A549 (cell line): ENCODE data around the gene CAMK1G. TPM values are rescaled to one million over a fixed set of nuclear protein-coding genes. Genes with fewer than 3 reads are reported as not detected.

Experiments used
- ATAC-seq, 2 experiments: fragments of 200-7000 bp in 1 of 2; fragments of >200 bp in 1 of 2; cut with Nextera tagmentation in 1 of 2; cut with Tn5 transposase in 1 of 2; 3 replicates each; pipeline versions ENCODE4 v1.8.0 to v1.9.1; 2018 to 2020; ENCODE audit warnings: mild to moderate bottlenecking in 1 of 2, moderate library complexity in 1 of 2
- CTCF ChIA-PET: fragments of 300-600 bp; sonication (Branson Sonifier 250); formaldehyde crosslinking; extraction: SDS; loops from one replicate; lab custom pipeline; 2021; ENCODE audit warnings: antibody characterized with exemption, inconsistent platforms; lab: Yijun Ruan, JAX
- POLR2A ChIA-PET: fragments of 350-600 bp; formaldehyde crosslinking; extraction: SDS; loops from one replicate; lab custom pipeline; 2021; ENCODE audit warnings: antibody characterized with exemption, inconsistent platforms; lab: Yijun Ruan, JAX
- DNase-seq, 2 experiments: peaks; one replicate each; pipeline versions ENCODE4 v3.0.0 to v3.0.0-alpha.2; 2011 to 2016; ENCODE audit warnings: low read depth in 1 of 2, low spot score in 1 of 2
- FAIRE-seq: peaks from 2 replicates; lab custom pipeline; 2011; peaks lifted over from hg19 to GRCh38; lab: Jason Lieb, UNC
- H3K27ac ChIP-seq, 2 experiments: fragments of >200 bp; sonication (Bioruptor Twin); formaldehyde crosslinking; 3 replicates each; pipeline ENCODE4 v1.5.1; 2016 to 2017
- H3K4me1 ChIP-seq: fragments of >200 bp; sonication (Bioruptor Twin); formaldehyde crosslinking; 3 replicates; pipeline ENCODE4 v1.6.1; 2016
- H3K4me2 ChIP-seq: fragments of >200 bp; sonication (Bioruptor Twin); formaldehyde crosslinking; 3 replicates; pipeline ENCODE4 v1.6.1; 2016
- H3K4me3 ChIP-seq: fragments of >200 bp; sonication (Bioruptor Twin); formaldehyde crosslinking; 3 replicates; pipeline ENCODE4 v1.5.1; 2016
- H3K9me3 ChIP-seq: fragments of >200 bp; sonication (Bioruptor Twin); formaldehyde crosslinking; 3 replicates; pipeline ENCODE4 v1.6.1; 2016
- BCL3 ChIP-seq: fragments of >200 bp; sonication (Bioruptor Twin); formaldehyde crosslinking; IDR thresholded peaks from 3 replicates; pipeline ENCODE4 v1.6.1; 2016
- E2F6 ChIP-seq: IDR thresholded peaks from 2 replicates; pipeline ENCODE4 v1.6.1; 2012; ENCODE audit warnings: low read depth, borderline replicate concordance
- EHMT2 ChIP-seq: fragments of 200-600 bp; sonication (generic); IDR thresholded peaks from 2 replicates; pipeline ENCODE4 v1.6.1; 2016; ENCODE audit warnings: antibody characterized with exemption, low read depth, mild to moderate bottlenecking, moderate library complexity
- ESRRA ChIP-seq: fragments of 150-350 bp; IDR thresholded peaks from 2 replicates; pipeline ENCODE4 v1.6.1; 2014; ENCODE audit warnings: mild to moderate bottlenecking, low read length, borderline replicate concordance
- FOSL2 ChIP-seq, 2 experiments: fragments of 450-650 bp in 1 of 2; fragments of >200 bp in 1 of 2; sonication (Bioruptor Twin) in 1 of 2; formaldehyde crosslinking; IDR thresholded peaks; 2 replicates each; pipeline versions ENCODE4 v1.5.0 to v1.6.1; 2016 to 2020; ENCODE audit warnings: mild to moderate bottlenecking in 1 of 2, moderate library complexity in 1 of 2
- GATA3 ChIP-seq: IDR thresholded peaks from 2 replicates; pipeline ENCODE4 v1.6.1; 2012; ENCODE audit warnings: borderline replicate concordance
- HOXA7 ChIP-seq: fragments of 250-450 bp; sonication (Bioruptor Pico); IDR thresholded peaks from 2 replicates; pipeline ENCODE4 v1.5.0; 2020; ENCODE audit warnings: mild to moderate bottlenecking, moderate library complexity
- HOXB13 ChIP-seq: fragments of 250-450 bp; sonication (Bioruptor Pico); IDR thresholded peaks from 2 replicates; pipeline ENCODE4 v1.5.0; 2020; ENCODE audit warnings: low read depth, mild to moderate bottlenecking, moderate library complexity
- JUN ChIP-seq, 2 experiments: fragments of >200 bp; sonication (Bioruptor Twin); formaldehyde crosslinking; IDR thresholded peaks; 2 replicates in 1 of 2; 3 replicates in 1 of 2; pipeline ENCODE4 v1.6.1; 2016 to 2017
- JUNB ChIP-seq: fragments of >200 bp; sonication (Bioruptor Twin); formaldehyde crosslinking; IDR thresholded peaks from 2 replicates; pipeline ENCODE4 v1.6.1; 2016
- MAFK ChIP-seq: fragments of 450-650 bp; IDR thresholded peaks from 2 replicates; pipeline ENCODE4 v1.6.1; 2014; ENCODE audit not compliant: partially characterized antibody
- MAX ChIP-seq: IDR thresholded peaks from 2 replicates; pipeline ENCODE4 v1.6.1; 2012
- MYC ChIP-seq: IDR thresholded peaks from 2 replicates; pipeline ENCODE4 v1.6.1; 2012; ENCODE audit warnings: mild to moderate bottlenecking, inconsistent platforms, low read length, improper control_type of control experiment, borderline replicate concordance
- NPAS2 ChIP-seq: fragments of 250-450 bp; sonication (Bioruptor Pico); IDR thresholded peaks from 2 replicates; pipeline ENCODE4 v1.8.0; 2022; ENCODE audit warnings: mild to moderate bottlenecking, moderate library complexity, borderline replicate concordance
- PHF8 ChIP-seq: fragments of 200-600 bp; sonication (generic); IDR thresholded peaks from 2 replicates; pipeline ENCODE4 v1.6.1; 2016; ENCODE audit warnings: low read depth, mild to moderate bottlenecking, antibody characterized with exemption, moderate library complexity, borderline replicate concordance
- POLR2A ChIP-seq: IDR thresholded peaks from 2 replicates; pipeline ENCODE4 v1.6.1; 2012; ENCODE audit warnings: mild to moderate bottlenecking, low read length
- RAD21 ChIP-seq, 2 experiments: fragments of >200 bp in 1 of 2; sonication (Bioruptor Twin) in 1 of 2; formaldehyde crosslinking in 1 of 2; IDR thresholded peaks in 1 of 2; conservative IDR thresholded peaks in 1 of 2; 2 replicates in 1 of 2; 3 replicates in 1 of 2; pipeline ENCODE4 v1.6.1; 2012 to 2018; ENCODE audit warnings: inconsistent platforms in 1 of 2
- TFCP2L1 ChIP-seq: fragments of 250-450 bp; sonication (Bioruptor Pico); IDR thresholded peaks from 2 replicates; pipeline ENCODE4 v1.5.0; 2021; ENCODE audit warnings: mild to moderate bottlenecking
- ZNF302 ChIP-seq: fragments of 250-450 bp; sonication (Bioruptor Pico); IDR thresholded peaks from 2 replicates; pipeline ENCODE4 v1.9.0; 2021; ENCODE audit warnings: inconsistent platforms, mild to moderate bottlenecking, moderate library complexity
- ZSCAN20 ChIP-seq: fragments of 250-450 bp; sonication (Bioruptor Pico); IDR thresholded peaks from 2 replicates; pipeline ENCODE4 v1.8.0; 2022; ENCODE audit warnings: mild to moderate bottlenecking, moderate library complexity
- WGBS: methylation state at CpG from one replicate; pipeline ENCODE4 v1.1.6; 2017; ENCODE audit errors: missing lambda C conversion rate; 5-methylcytosine and 5-hydroxymethylcytosine counted together
- polyA plus RNA-seq, 4 experiments: library from polyadenylated mRNA; depleted of rRNA in 3 of 4; stranded (reverse); fragments of >200 nt; fragmentation: RNase III in 1 of 4; extraction: RNeasy Plus Mini Kit Qiagen cat#74134 plus additional on column Dnase treatment in 1 of 4; gene quantifications; 2 replicates in 3 of 4; 3 replicates in 1 of 4; pipeline ENCODE4 v1.2.3, GENCODE V29; 2011 to 2017
- TF ChIP-seq, protein P1 (sequence below): fragments of 150-350 bp; IDR thresholded peaks from 2 replicates; pipeline ENCODE4 v1.6.1; 2014; ENCODE audit warnings: low read depth, mild to moderate bottlenecking, low read length

The CAMK1G gene
- polyA plus RNA-seq, 2 of the 4 experiments (the other 2 are of a cell fraction): 0.03 to 0.08 TPM

DNA sequence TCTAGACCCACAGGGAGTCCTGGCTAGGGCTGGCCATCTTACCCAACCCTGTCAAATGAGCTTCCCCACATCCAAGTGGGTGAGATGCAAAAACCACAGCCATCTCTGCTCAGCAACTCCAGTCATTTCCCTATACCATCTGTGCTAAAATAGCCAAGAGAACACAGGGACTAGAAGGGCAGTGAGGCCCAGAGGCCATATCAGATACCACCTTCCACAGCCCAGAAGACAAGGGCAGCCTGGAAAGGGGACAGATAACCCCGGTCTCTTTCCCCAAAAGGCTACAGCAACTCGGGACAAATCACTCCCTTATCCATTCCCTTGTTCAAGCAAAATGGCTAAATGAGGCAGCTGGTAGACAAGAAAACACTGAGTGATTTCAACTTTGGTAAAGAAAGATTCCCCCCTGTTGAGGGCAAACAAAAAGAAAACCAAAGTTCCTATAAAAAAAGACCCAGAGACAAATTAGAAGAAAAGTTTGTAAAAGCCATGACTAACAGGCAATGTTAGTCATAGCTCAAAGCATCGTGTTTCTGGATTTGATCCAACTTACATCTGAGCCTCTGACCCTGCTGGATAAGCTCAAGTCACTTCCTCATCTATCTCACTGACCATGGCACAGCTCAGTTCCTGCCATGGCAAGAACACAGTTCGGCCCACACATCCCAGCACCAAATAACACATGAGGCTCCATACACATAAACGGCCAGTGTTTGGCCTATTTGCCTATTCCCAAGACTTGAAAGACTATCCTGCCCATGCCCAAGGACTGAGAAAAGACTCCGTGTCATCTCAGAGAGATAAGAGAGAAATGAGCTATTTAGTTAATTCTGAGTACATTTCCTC lies 65.6 kb downstream of the CAMK1G start:
- peak; percentile 65 for FAIRE-seq
- ATAC-seq: peak; percentile 58 to 71
- H3K4me2 ChIP-seq: peak overlapping the region; percentile 73
- H3K9me3 ChIP-seq: no peaks in the 10 kb centered on the region
- peak overlapping the region; percentile 73 to 81 for H3K27ac ChIP-seq
- peaks cover 75% of the 10 kb centered on the region for H3K4me1 ChIP-seq
- peak overlapping the region; percentile 9; the same call in 1 of the 3 replicates for H3K4me3 ChIP-seq
- DNase-seq: peak; percentile 55 to 87
- ChIA-PET CTCF (interaction anchor here (1.0 to 4.1 kb wide), 11 partner anchors 18 to 174 kb away, joined by 3 to 13 read pairs (median 6); partner anchors contain the start of gene CAMK1G), POLR2A (interaction anchor here (1.6 kb wide), 1 partner anchor 39 kb away, joined by 9 read pairs; no protein-coding TSS in a partner anchor)
- TF ChIP-seq MAX (peak; percentile 52; the same call in 1 of the 2 replicates), EHMT2 (no peak), JUNB (peak; percentile 69), HOXB13 (CRISPR knock-in tag) (no peak), PHF8 (no peak), ZNF302 (CRISPR knock-in tag) (no peak), FOSL2 (IDR thresholded peaks at IDR 0.05) (peak; percentile 55; the same call in 1 of the 2 replicates), FOSL2 (CRISPR knock-in tag; IDR thresholded peaks at IDR 0.05) (peak; percentile 60), ESRRA (no peak), JUN (IDR thresholded peaks at IDR 0.05) (peak in 1 of 2 experiments; percentile 44; a peak in 1 of 5 replicates), MAFK (no peak), GATA3 (0 out of 2 replicates have a peak, but pooled peaks have one; percentile 18)
- 30% methylated on average over 6 of the region's 6 CpGs for WGBS

DNA sequence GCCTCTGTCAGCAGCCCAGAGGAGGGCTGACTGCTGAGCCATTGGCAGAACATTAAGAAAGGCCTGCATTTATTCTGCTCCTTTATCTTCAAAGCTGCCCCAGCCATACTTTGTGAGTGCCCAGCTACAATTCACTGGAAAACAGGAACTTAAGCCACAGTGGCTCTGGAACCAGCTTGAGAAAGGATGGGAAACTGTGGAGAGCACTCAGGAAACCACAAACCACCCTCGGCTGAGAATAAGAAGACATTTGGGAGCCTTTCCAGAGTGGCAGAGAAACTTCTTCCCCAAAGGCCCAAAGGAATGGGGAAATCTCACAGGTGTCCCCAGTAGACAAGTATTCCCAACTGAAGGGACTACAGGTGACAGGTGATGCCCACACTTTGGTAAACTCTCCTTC lies 66.9 kb downstream of the CAMK1G start:
- H3K4me2 ChIP-seq: peak overlapping the region; percentile 73
- H3K4me3 ChIP-seq: no peak overlapping the region
- no peak for FAIRE-seq
- H3K27ac ChIP-seq: peak overlapping the region; percentile 73 to 81
- peaks cover 81% of the 10 kb centered on the region for H3K4me1 ChIP-seq
- 90% methylated on average over 1 of the region's 1 CpG for WGBS
- TF ChIP-seq, protein P1, sequence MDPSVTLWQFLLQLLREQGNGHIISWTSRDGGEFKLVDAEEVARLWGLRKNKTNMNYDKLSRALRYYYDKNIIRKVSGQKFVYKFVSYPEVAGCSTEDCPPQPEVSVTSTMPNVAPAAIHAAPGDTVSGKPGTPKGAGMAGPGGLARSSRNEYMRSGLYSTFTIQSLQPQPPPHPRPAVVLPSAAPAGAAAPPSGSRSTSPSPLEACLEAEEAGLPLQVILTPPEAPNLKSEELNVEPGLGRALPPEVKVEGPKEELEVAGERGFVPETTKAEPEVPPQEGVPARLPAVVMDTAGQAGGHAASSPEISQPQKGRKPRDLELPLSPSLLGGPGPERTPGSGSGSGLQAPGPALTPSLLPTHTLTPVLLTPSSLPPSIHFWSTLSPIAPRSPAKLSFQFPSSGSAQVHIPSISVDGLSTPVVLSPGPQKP: no peak
- no peak for TF ChIP-seq RAD21 (conservative IDR thresholded peaks at IDR 0.05 in 1 of 2, IDR thresholded peaks at IDR 0.05 in 1 of 2)
- TF ChIP-seq NPAS2 (CRISPR knock-in tag): no peak
- TF ChIP-seq POLR2A: no peak
- TF ChIP-seq TFCP2L1 (CRISPR knock-in tag): no peak
- TF ChIP-seq ESRRA: no peak
- no peak for TF ChIP-seq ZNF302 (CRISPR knock-in tag)
- no peak for TF ChIP-seq ZSCAN20 (CRISPR knock-in tag)
- TF ChIP-seq HOXA7 (CRISPR knock-in tag): no peak
- TF ChIP-seq, all 56 proteins: peak for 0
- no peak for ATAC-seq
- ChIA-PET POLR2A (no interaction called here), CTCF (interaction anchor here (1.0 to 4.2 kb wide), 10 partner anchors 21 to 81 kb away, joined by 3 to 20 read pairs (median 7); partner anchors contain the start of gene CAMK1G)
- no peak for DNase-seq
- no peaks in the 10 kb centered on the region for H3K9me3 ChIP-seq

DNA sequence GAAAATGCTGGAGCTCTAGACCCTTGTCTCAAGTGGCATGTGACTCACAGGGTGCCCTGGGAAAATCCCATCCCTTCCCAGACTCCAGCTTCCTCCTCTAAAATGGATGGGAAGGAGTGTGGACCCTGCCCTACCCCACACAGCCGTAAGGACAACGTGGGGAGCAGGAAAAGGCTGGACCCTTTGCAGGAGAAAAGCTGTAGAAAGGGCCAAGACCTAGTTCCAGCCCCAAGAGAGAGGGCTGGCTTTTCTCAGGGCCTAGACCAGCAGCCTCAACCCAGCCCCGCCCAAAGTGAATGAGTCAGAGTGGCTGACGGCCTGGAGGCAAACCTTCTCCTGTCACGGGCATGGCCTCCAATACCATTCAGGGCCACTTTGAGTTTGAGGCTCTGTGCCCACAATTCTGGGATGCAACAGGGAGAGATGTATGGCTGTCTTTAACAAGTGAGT lies 67.6 kb downstream of the CAMK1G start:
- POLR2A ChIA-PET: no interaction called here
- H3K4me1 ChIP-seq: peaks cover 84% of the 10 kb centered on the region
- WGBS: 5% methylated on average over 5 of the region's 5 CpGs
- FAIRE-seq (no peak), ATAC-seq (peak; percentile 84 to 86), DNase-seq (peak; percentile 82 to 84)
- H3K9me3 ChIP-seq: no peaks in the 10 kb centered on the region
- TF ChIP-seq JUNB (0 out of 2 replicates have a peak, but pooled peaks have one; percentile 21), E2F6 (peak; percentile 84; the same call in 1 of the 2 replicates), MAX (peak; percentile 80), FOSL2 (IDR thresholded peaks at IDR 0.05) (no peak; the same call in 1 of the 2 replicates), FOSL2 (CRISPR knock-in tag; IDR thresholded peaks at IDR 0.05) (peak; percentile 76), MYC (0 out of 2 replicates have a peak, but pooled peaks have one; percentile 17), PHF8 (no peak), BCL3 (no peak)
- CTCF ChIA-PET: interaction anchor here (1.1 to 4.2 kb wide), 3 partner anchors 24 to 44 kb away, joined by 3 to 20 read pairs (median 13); no protein-coding TSS in a partner anchor
- peak overlapping the region; percentile 73 for H3K4me2 ChIP-seq
- H3K27ac ChIP-seq: peak overlapping the region; percentile 73 to 81
- H3K4me3 ChIP-seq: no peak overlapping the region
